IPS-18a (cell line): Measurements from ENCODE around the gene TMEM126A.
"Not testable (repeated sequence)": the region's sequence is repeated elsewhere in the genome, so short reads cannot be mapped to it uniquely, and the experiment has no call there.

ENCODE experiments used
- H3K27ac ChIP-seq: one replicate; pipeline ENCODE4 v1.5.1; 2013; ENCODE audit warnings: low read length
- H3K27me3 ChIP-seq: one replicate; pipeline ENCODE4 v1.6.1; 2013; ENCODE audit warnings: mild to moderate bottlenecking, low read length; ENCODE audit not compliant: control insufficient read depth, insufficient read depth
- H3K36me3 ChIP-seq: one replicate; pipeline ENCODE4 v1.6.1; 2013; ENCODE audit warnings: low read depth, low read length; ENCODE audit not compliant: control insufficient read depth
- H3K4me1 ChIP-seq: one replicate; pipeline ENCODE4 v1.6.1; 2013; ENCODE audit warnings: low read depth, low read length; ENCODE audit not compliant: control insufficient read depth
- H3K4me3 ChIP-seq: one replicate; pipeline ENCODE4 v1.5.1; 2013; ENCODE audit warnings: low read length
- H3K9ac ChIP-seq: one replicate; pipeline ENCODE4 v1.6.1; 2013; ENCODE audit warnings: mild to moderate bottlenecking, low read length, moderate library complexity
- H3K9me3 ChIP-seq: one replicate; pipeline ENCODE4 v1.6.1; 2013; ENCODE audit warnings: low read depth, low read length; ENCODE audit not compliant: control insufficient read depth

Gene TMEM126A

DNA sequence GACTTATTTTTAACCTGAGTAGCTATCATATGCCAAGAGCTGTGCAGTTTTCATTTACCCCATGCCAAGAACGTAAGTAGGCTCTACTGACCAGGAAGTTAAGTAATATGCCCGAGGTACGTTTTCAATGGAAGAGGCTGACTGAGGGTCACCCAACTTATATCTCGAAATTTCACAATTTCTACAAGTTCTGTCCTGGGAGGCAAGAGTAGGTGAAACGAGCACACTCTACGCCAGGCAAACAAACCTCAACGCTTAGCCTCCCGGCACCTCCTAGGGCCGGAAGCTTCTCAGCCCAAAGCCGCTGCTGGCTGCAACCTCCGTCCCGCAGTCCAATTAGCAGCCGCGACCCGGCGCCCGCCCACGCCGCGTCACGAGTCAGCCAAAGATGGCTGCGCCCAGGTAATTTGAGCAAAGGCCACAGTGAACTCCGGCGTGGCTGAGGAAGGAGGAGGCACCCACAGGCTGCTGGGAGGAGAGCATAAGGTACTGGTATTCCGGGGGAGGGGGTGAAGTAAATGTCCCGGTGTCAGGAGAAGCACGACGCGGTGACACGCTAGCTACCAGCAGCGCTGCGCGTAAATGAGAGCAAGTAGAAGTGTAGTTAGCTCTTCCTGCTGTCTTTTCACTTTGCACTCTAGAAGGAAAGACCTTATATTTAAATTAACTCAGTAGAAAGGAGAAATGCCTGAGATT is at the start of gene TMEM126A:
TMEM126A (plus strand) TSS at position 364 of the 696 bp plus-strand sequence. CDS start 2,289 bp downstream, outside the sequence.
- Histone ChIP-seq H3K4me1 (peaks cover 6% of the 10 kb centered on the region), H3K9me3 (no peaks in the 10 kb centered on the region), H3K27ac (peak within 1 kb of the TSS; percentile 92), H3K9ac (peak within 1 kb of the TSS; percentile 85), H3K27me3 (no peaks in the 10 kb centered on the region), H3K4me3 (peak within 1 kb of the TSS; percentile 95), H3K36me3 (peaks cover 5% of the 10 kb centered on the region)

DNA sequence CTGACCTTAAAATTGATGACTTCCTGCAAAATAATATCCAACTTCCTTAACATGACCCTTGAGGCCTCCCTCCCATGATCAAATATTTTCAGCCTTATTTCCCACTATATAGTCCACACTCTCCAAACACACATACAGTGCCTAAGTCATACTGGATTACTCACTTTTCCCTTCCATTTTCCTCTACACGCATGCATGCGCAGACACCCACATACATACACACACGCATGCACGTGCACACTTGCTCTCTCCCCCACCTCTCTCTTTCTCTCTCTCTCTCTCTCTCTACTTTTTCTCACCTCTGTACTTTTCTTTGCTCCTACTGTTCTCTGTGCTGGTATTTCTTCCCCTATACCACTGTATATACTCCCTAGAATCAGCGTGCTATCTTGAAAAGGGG is 48.7 kb upstream of the TMEM126A start:
- Histone ChIP-seq H3K4me3 (no peak overlapping the region), H3K27ac (no peak overlapping the region), H3K27me3 (no peaks in the 10 kb centered on the region), H3K4me1 (no peaks in the 10 kb centered on the region), H3K36me3 (no peaks in the 10 kb centered on the region), H3K9ac (no peak overlapping the region), H3K9me3 (no peaks in the 10 kb centered on the region)

DNA sequence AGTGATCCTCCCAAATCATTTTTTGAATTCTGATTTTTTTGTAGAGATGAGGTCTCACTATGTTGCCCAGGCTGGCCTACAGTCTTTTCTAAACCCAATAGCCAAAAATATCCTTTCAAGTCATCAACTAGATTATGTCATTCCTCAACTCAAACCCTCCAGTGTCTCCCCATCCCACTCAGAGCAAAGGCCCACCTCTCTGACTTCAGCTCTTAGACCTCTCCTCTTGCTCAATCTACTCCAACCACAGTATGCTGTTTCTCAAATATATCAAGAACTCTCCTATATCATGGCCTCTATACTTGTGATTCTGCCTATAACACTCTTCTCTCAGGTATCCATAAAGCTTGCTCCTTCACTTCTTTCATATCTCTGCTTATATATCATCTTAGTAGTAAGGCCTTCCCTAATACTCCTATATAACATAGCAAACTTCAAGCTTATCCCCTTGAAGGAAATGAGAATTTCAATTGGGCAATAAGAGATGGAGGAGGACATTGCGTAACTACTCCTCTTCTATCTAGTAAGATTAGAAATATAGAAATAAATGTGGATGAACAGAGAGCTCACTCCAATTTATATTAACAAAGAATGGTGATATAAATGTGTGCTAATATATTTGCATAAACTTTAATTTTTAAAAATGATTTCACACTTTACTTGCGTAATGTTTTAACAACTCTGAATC is 45.1 kb upstream of the TMEM126A start:
- Histone ChIP-seq H3K27me3 (no peaks in the 10 kb centered on the region), H3K4me1 (peaks cover 4% of the 10 kb centered on the region), H3K36me3 (no peaks in the 10 kb centered on the region), H3K9me3 (no peaks in the 10 kb centered on the region), H3K27ac (no peak overlapping the region), H3K9ac (no peak overlapping the region), H3K4me3 (no peak overlapping the region)

DNA sequence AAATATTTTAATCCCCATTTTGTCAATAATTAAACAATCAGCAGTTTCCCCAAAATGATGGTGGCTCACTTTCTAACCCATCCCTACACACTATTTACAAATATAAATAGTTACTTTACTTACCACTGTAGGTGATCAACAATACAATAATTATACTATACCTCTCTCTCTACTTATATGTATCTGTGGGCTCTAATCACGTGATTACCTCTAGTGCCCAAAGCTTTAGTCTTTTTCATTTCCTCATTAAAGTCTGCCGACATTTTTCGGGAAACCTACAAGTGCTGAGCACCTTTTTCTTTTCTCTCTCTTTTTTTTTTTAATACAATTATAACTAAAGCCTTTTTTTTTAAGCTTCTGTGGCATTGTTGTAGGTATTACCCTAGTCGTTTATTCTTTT is 44.5 kb upstream of the TMEM126A start:
- Histone ChIP-seq H3K9me3 (no peaks in the 10 kb centered on the region), H3K27ac (no peak overlapping the region), H3K9ac (no peak overlapping the region), H3K4me1 (peaks cover 4% of the 10 kb centered on the region), H3K4me3 (no peak overlapping the region), H3K36me3 (no peaks in the 10 kb centered on the region), H3K27me3 (no peaks in the 10 kb centered on the region)

DNA sequence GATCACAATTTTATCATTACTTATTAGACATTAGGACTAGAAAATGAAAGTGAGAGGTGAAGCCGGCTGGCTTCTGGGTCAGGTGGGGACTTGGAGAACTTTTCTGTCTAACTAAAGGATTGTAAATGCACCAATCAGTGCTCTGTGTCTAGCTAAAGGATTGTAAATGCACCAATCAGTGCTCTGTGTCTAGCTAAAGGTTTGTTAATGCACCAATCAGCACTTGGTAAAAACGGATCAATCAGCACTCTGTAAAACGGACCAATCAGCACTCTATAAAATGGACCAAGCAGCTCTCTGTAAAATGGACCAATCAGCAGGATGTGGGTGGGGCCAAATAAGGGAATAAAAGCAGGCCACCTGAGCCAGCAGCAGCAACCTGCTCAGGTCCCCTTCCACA is 41.5 kb upstream of the TMEM126A start:
- not testable (repeated sequence) for H3K36me3 ChIP-seq, H3K9ac ChIP-seq, H3K27ac ChIP-seq, H3K4me1 ChIP-seq, H3K9me3 ChIP-seq, H3K27me3 ChIP-seq, H3K4me3 ChIP-seq

DNA sequence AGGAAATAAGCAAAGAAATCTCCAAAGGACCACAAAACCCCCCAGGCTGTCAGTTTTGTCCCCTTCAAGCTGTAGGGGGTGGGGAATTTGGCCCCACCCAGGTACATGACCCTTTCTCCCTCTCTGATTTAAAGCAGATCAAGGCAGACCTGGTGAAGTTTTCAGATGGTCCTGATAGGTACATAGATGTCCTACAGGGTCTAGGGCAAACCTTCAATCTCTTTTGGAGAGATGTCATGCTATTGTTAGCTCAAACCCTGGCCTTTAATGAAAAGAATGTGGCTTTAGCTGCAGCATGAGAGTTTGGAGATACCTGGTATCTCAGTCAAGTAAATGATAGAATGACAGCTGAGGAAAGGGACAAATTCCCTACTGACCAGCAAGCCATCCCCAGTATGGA is 39.1 kb upstream of the TMEM126A start:
- not testable (repeated sequence) for H3K4me3 ChIP-seq, H3K4me1 ChIP-seq, H3K9ac ChIP-seq, H3K27me3 ChIP-seq, H3K9me3 ChIP-seq, H3K36me3 ChIP-seq, H3K27ac ChIP-seq

DNA sequence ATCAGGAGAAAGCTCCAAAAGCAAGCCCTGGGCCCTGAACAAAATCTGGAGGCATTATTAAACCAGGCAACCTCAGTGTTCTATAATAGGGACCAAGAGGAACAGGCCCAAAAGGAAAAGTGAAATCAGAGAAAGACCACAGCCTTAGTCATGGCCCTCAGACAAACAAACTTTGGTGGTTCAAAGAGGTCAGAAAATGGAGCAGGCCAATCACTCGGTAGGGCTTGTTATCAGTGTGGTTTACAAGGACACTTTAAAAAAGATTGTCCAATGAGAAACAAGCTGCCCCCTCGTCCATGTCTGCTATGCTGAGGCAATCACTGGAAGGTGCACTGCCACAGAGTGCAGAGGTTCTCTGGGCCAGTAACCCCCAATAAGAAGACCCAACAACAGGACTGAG is 38.5 kb upstream of the TMEM126A start:
- H3K9me3 ChIP-seq, H3K9ac ChIP-seq, H3K4me3 ChIP-seq, H3K4me1 ChIP-seq, H3K36me3 ChIP-seq, H3K27me3 ChIP-seq, H3K27ac ChIP-seq: not testable (repeated sequence)

DNA sequence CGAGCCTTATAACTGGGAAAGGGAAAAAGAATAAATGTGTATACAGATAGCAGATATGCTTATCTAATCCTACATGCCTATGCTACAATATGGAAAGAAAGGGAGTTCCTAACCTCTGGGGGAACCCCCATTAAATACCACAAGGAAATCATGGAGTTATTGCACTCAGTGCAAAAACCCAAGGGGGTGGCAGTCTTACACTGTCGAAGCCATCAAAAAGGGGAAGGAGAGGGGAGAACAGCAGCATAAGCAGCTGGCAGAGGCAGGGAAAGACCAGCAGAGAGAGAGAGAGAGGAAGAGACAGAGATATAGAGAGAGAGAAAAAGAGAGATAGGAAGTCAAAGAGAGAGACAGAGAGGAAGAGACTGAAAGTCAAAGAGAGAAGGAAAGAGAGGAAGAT is 36.1 kb upstream of the TMEM126A start:
- H3K27me3 ChIP-seq, H3K4me3 ChIP-seq, H3K27ac ChIP-seq, H3K4me1 ChIP-seq, H3K9ac ChIP-seq, H3K36me3 ChIP-seq, H3K9me3 ChIP-seq: not testable (repeated sequence)

DNA sequence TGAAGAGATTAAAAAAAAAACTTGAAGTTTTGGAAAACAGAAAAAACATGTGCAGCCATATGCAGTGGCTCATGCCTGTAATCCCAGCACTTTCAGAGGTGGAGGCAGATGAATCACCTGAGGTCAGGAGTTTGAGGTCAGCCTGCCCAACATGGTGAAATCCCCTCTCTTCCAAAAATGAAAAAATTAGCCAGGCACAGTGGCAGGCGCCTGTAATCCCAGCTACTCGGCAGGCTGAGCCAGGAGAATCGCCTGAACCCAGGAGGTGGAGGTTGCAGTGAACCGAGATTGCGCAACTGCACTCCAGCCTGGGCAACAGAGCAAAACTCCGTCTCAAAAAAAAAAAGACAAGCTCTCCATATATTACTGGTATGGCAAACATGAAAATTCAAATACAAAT is 28.3 kb upstream of the TMEM126A start:
- Histone ChIP-seq H3K9me3 (no peaks in the 10 kb centered on the region), H3K9ac (no peak overlapping the region), H3K4me1 (no peaks in the 10 kb centered on the region), H3K4me3 (no peak overlapping the region), H3K36me3 (no peaks in the 10 kb centered on the region), H3K27me3 (no peaks in the 10 kb centered on the region), H3K27ac (no peak overlapping the region)

DNA sequence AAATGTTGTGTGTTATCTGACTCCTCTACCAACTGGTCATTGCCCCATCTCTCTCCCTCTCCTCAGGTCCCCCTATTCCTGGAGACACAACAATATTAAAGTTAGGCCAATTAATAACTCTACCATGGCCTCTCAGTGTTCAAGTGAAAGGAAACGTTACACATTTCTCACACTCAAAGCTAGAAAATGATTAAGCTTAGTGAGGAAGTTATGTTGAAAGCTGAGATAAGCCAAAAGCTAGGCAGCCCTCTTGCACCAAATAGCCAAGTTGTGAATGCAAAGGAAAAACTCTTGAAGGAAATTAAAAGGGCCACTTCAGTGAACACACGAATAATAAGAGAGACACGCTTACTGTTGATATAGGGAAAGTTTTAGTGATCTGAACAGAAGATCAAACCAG is 27.5 kb upstream of the TMEM126A start:
- Histone ChIP-seq H3K9me3 (no peaks in the 10 kb centered on the region), H3K4me3 (no peak overlapping the region), H3K9ac (no peak overlapping the region), H3K36me3 (no peaks in the 10 kb centered on the region), H3K27ac (no peak overlapping the region), H3K4me1 (no peaks in the 10 kb centered on the region), H3K27me3 (no peaks in the 10 kb centered on the region)

DNA sequence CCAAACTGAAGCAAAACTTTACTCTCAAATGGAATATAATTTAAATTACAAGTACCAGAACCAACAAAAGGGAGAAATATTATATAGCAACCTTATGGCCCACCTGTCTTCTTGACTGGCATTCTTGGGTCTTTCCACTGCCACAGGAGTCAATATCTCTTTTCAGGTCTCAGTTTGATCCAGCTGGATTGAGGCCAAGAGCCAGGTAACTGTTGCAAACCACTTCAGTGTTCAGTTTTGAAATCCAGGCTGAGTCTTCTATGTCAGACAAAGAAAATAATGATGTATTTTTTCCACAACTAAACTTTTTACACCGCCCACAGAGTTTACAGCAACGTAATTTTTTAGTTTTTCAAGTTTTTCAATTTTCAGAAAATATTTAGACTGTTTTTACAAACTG is 21.3 kb upstream of the TMEM126A start:
- peaks cover 8% of the 10 kb centered on the region for H3K36me3 ChIP-seq
- H3K27me3 ChIP-seq = no peaks in the 10 kb centered on the region
- peaks cover 18% of the 10 kb centered on the region for H3K4me1 ChIP-seq
- H3K27ac ChIP-seq = no peak overlapping the region
- no peak overlapping the region for H3K9ac ChIP-seq
- H3K9me3 ChIP-seq = no peaks in the 10 kb centered on the region
- peak overlapping the region; percentile 93 for H3K4me3 ChIP-seq
